Measurements from ENCODE around the gene IKZF3.
"Not testable (repeated sequence)": the region's sequence is repeated elsewhere in the genome, so short reads cannot be mapped to it uniquely, and the experiment has no call there.

The IKZF3 gene

GRCh38 chr17:39772987-39773934, 90.9 kb downstream of the IKZF3 start:
- H3K4me3 ChIP-seq (ENCODE audit: low read length), result no peak overlapping the region
- TF ChIP-seq, protein P1, sequence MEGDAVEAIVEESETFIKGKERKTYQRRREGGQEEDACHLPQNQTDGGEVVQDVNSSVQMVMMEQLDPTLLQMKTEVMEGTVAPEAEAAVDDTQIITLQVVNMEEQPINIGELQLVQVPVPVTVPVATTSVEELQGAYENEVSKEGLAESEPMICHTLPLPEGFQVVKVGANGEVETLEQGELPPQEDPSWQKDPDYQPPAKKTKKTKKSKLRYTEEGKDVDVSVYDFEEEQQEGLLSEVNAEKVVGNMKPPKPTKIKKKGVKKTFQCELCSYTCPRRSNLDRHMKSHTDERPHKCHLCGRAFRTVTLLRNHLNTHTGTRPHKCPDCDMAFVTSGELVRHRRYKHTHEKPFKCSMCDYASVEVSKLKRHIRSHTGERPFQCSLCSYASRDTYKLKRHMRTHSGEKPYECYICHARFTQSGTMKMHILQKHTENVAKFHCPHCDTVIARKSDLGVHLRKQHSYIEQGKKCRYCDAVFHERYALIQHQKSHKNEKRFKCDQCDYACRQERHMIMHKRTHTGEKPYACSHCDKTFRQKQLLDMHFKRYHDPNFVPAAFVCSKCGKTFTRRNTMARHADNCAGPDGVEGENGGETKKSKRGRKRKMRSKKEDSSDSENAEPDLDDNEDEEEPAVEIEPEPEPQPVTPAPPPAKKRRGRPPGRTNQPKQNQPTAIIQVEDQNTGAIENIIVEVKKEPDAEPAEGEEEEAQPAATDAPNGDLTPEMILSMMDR (IDR thresholded peaks at IDR 0.05; ENCODE audit: insufficient read depth, low read depth, low read length, missing control alignments), result no peak
- DNase-seq (ENCODE audit: low read depth), result no peak

GRCh38 chr17:39772415-39772814, 91.7 kb downstream of the IKZF3 start:
- no peak for DNase-seq (ENCODE audit: low read depth)
- TF ChIP-seq, protein P1 (IDR thresholded peaks at IDR 0.05; ENCODE audit: insufficient read depth, low read depth, low read length, missing control alignments), result no peak
- H3K4me3 ChIP-seq (ENCODE audit: low read length), result no peak overlapping the region

GRCh38 chr17:39769974-39770587, 94.0 kb downstream of the IKZF3 start:
- TF ChIP-seq, protein P1 (IDR thresholded peaks at IDR 0.05; ENCODE audit: insufficient read depth, low read depth, low read length, missing control alignments), result no peak
- no peak overlapping the region for H3K4me3 ChIP-seq (ENCODE audit: low read length)
- peak; percentile 96 for DNase-seq (ENCODE audit: low read depth)

DNA sequence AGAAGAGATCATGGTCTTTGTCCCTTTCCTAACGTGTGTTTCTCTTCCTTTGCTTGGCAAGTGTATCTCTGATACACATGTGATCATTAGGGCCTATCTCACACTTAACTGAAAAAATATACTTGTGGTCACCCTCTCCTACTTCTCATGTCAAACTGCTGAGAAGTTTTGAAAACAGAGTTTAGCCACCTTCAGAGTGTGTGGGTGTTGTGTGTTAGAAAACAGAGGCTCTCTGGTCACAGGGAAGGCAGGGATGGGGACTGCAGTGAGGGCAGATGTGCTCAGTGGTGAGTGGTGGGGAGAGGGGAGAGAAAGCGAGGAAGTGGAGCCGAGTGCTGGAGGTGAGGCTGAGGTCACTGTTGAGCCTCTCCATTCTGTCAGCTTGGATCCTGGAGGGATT, 97.0 kb downstream of the IKZF3 start:
- no peak for DNase-seq (ENCODE audit: low read depth)
- no peak overlapping the region for H3K4me3 ChIP-seq (ENCODE audit: low read length)
- TF ChIP-seq, protein P1 (IDR thresholded peaks at IDR 0.05; ENCODE audit: insufficient read depth, low read depth, low read length, missing control alignments), result no peak

DNA sequence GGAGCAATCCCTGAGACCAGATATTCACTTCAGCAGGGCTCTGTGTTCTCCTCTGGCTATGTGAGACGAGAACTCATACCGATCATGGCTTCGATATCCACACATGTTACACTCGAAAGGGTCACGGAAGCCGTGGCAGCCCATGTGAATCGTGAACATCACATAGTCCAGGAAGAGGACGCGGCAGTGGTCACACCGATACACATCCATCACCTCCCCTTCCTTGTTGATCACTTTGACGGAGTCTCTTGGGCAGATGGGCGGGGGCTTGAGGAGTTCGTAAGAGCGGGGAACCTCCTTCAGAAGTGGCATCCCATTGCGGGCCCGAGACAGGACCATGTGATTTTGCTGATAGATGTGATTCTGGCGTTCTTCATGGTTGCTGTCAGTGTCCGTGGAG, 98.3 kb downstream of the IKZF3 start:
- DNase-seq (ENCODE audit: low read depth), result no peak
- TF ChIP-seq, protein P1 (IDR thresholded peaks at IDR 0.05; ENCODE audit: insufficient read depth, low read depth, low read length, missing control alignments), result no peak
- no peak overlapping the region for H3K4me3 ChIP-seq (ENCODE audit: low read length)

DNA sequence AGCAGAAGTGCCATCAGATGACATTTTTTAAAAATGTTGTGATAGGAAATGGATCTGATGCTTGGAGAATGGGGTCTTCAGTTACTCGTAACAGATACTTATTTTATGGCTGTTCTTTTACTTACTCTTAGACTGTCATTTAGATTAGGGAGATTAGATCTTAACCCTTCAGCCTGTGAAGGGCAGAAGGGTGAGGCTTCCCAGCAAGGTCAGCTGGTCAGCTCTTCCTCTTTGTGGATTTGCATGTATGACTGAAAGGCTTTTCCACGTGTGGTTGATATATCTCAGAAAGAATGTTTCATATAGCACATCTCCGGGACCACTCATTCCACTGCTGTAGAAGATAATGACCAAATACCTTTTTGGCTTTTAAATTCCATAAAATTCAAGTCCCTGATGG, 98.9 kb downstream of the IKZF3 start:
- TF ChIP-seq, protein P1 (IDR thresholded peaks at IDR 0.05; ENCODE audit: insufficient read depth, low read depth, low read length, missing control alignments), result no peak
- H3K4me3 ChIP-seq (ENCODE audit: low read length), result no peak overlapping the region
- no peak for DNase-seq (ENCODE audit: low read depth)

DNA sequence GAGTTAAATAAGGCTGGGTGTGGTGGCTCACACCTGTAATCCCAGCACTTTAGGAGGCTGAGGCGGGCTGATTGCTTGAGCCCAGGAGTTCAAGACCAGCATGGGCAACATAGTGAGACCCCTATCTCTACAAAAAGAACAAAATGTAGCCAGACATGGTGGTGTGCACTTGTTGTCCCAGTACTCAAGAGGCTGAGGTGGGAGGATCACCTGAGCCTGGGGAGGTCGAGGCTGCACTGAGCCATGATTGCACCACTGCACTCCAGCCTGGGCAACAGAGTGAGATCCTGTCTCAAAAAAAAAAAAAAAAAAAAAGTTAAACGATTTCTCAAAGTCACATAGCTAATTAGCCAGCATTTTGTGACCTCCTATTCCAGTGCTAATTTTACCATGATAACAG, 99.9 kb downstream of the IKZF3 start:
- not testable (repeated sequence) for DNase-seq (ENCODE audit: low read depth); H3K4me3 ChIP-seq (ENCODE audit: low read length)

All from epithelial cell of esophagus (primary cell).